Astrocyte (in vitro differentiated cells and primary cell): Measurements from ENCODE around the gene HPD. TPM values are rescaled to one million over a fixed set of nuclear protein-coding genes. Genes with fewer than 3 reads are reported as not detected.
"Not testable (repeated sequence)": the region's sequence is repeated elsewhere in the genome, so short reads cannot be mapped to it uniquely, and the experiment has no call there.

Source experiments
- DNase-seq: peaks from one replicate; pipeline ENCODE4 v3.0.0-alpha.2; 2010; ENCODE audit warnings: low read depth
- FAIRE-seq: peaks from 2 replicates; lab custom pipeline; 2011; peaks lifted over from hg19 to GRCh38; lab: Jason Lieb, UNC
- H2AFZ ChIP-seq: 2 replicates; pipeline ENCODE4 v1.6.0; 2012; ENCODE audit warnings: low read depth, low read length, inconsistent platforms
- H3K27ac ChIP-seq: 2 replicates; pipeline ENCODE4 v1.5.1; 2011; ENCODE audit warnings: low read depth, low read length, inconsistent platforms
- H3K27me3 ChIP-seq: 2 replicates; pipeline ENCODE4 v1.6.0; 2011; ENCODE audit warnings: low read length, inconsistent platforms; ENCODE audit not compliant: insufficient read depth
- H3K36me3 ChIP-seq: 2 replicates; pipeline ENCODE4 v1.5.1; 2011; ENCODE audit warnings: low read length, inconsistent platforms; ENCODE audit not compliant: insufficient read depth
- H3K4me1 ChIP-seq: 2 replicates; pipeline ENCODE4 v1.5.1; 2011; ENCODE audit warnings: low read length, inconsistent platforms; ENCODE audit not compliant: insufficient read depth
- H3K4me2 ChIP-seq: 2 replicates; pipeline ENCODE4 v1.6.0; 2012; ENCODE audit warnings: low read length, inconsistent platforms
- H3K4me3 ChIP-seq: 2 replicates; pipeline ENCODE4 v1.5.1; 2011; ENCODE audit warnings: low read depth, mild to moderate bottlenecking, low read length, inconsistent platforms; ENCODE audit not compliant: insufficient read depth
- H3K79me2 ChIP-seq: 2 replicates; pipeline ENCODE4 v1.6.0; 2012; ENCODE audit warnings: mild to moderate bottlenecking, low read length, inconsistent platforms; ENCODE audit not compliant: insufficient read depth
- H3K9ac ChIP-seq: 2 replicates; pipeline ENCODE4 v1.6.0; 2012; ENCODE audit warnings: mild to moderate bottlenecking, low read length, inconsistent platforms
- H3K9me3 ChIP-seq: 2 replicates; pipeline ENCODE4 v1.5.1; 2012; ENCODE audit warnings: low read depth, mild to moderate bottlenecking, low read length, inconsistent platforms; ENCODE audit not compliant: insufficient read depth
- H4K20me1 ChIP-seq: 2 replicates; pipeline ENCODE4 v1.6.0; 2012; ENCODE audit warnings: low read length, inconsistent platforms; ENCODE audit not compliant: insufficient read depth
- H3K27ac Mint-ChIP-seq: one replicate; pipeline ENCODE4 v1.8.0; 2021; ENCODE audit warnings: mild to moderate bottlenecking, mixed read lengths; ENCODE audit not compliant: unreplicated experiment
- H3K27me3 Mint-ChIP-seq: one replicate; pipeline ENCODE4 v1.8.0; 2021; ENCODE audit warnings: low read depth, mixed read lengths; ENCODE audit not compliant: unreplicated experiment
- H3K36me3 Mint-ChIP-seq: one replicate; pipeline ENCODE4 v1.8.0; 2021; ENCODE audit warnings: low read depth, mixed read lengths; ENCODE audit not compliant: unreplicated experiment
- H3K4me1 Mint-ChIP-seq: one replicate; pipeline ENCODE4 v1.8.0; 2021; ENCODE audit warnings: low read depth, mixed read lengths; ENCODE audit not compliant: unreplicated experiment
- H3K4me3 Mint-ChIP-seq: one replicate; pipeline ENCODE4 v1.8.0; 2021; ENCODE audit warnings: mild to moderate bottlenecking, moderate library complexity, mixed read lengths; ENCODE audit not compliant: unreplicated experiment
- H3K9me3 Mint-ChIP-seq: one replicate; pipeline ENCODE4 v1.8.0; 2021; ENCODE audit warnings: mild to moderate bottlenecking, mixed read lengths; ENCODE audit not compliant: unreplicated experiment
- EZH2 ChIP-seq: IDR thresholded peaks from 2 replicates; pipeline ENCODE4 v1.6.1; 2012; ENCODE audit warnings: mild to moderate bottlenecking, low read length, inconsistent platforms; ENCODE audit not compliant: insufficient read depth
- total RNA-seq: library from RNA; stranded (reverse); gene quantifications from 2 replicates; pipeline ENCODE4 v1.2.1, GENCODE V29; 2021
- TF ChIP-seq, protein P1 (sequence below): IDR thresholded peaks from 2 replicates; pipeline ENCODE4 v1.5.1; 2011; ENCODE audit warnings: low read depth, mild to moderate bottlenecking, inconsistent platforms, low read length, moderate library complexity; ENCODE audit not compliant: insufficient read depth

HPD gene
- total RNA-seq, 1 donor from 2014 or later, result not detected

DNA sequence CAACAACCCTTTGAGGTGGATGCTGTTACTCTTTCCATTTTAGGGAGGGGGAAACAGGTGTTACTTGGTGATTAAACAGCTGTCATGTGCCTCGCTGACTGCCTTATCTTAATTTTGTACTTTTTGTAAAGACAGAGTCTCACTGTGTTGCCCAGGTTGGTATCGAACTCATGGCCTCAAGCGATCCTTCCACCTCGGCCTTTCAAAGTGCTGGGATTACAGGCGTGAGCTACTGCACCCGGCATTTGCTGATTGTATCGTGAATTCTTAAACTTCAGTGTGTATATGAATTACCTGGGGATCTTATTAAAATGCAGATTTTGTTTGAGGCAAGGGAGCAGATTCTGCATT lies 30.6 kb upstream of the HPD start:
- peak overlapping the region; percentile 92 for H3K27ac ChIP-seq

GRCh38 chr12:121888478-121889273 lies 30.0 kb upstream of the HPD start, which contains the start of gene PSMD9:
PSMD9 (plus strand) TSS chr12:121888790; CDS start chr12:121888857, 67 bp downstream.
- Histone ChIP-seq H3K79me2 (peaks cover 44% of the 10 kb centered on the region), H3K4me1 (peaks cover 12% of the 10 kb centered on the region), H3K4me3 (peak within 1 kb of the TSS; percentile 92), H3K36me3 (no peaks in the 10 kb centered on the region), H3K9me3 (no peaks in the 10 kb centered on the region), H3K27ac (peak within 1 kb of the TSS; percentile 92), H3K4me2 (peak within 1 kb of the TSS; percentile 91), H4K20me1 (peaks cover 24% of the 10 kb centered on the region), H3K27me3 (no peaks in the 10 kb centered on the region), H2AFZ (peak within 1 kb of the TSS; percentile 80), H3K9ac (peak within 1 kb of the TSS; percentile 96)
- FAIRE-seq, result no peak
- H3K4me1 Mint-ChIP-seq, result peaks cover 9% of the 10 kb centered on the region
- no peaks in the 10 kb centered on the region for H3K27me3 Mint-ChIP-seq
- H3K36me3 Mint-ChIP-seq, result peaks cover 3% of the 10 kb centered on the region
- H3K9me3 Mint-ChIP-seq, result no peaks in the 10 kb centered on the region
- DNase-seq, result peak; percentile 92
- TF ChIP-seq, protein P1, sequence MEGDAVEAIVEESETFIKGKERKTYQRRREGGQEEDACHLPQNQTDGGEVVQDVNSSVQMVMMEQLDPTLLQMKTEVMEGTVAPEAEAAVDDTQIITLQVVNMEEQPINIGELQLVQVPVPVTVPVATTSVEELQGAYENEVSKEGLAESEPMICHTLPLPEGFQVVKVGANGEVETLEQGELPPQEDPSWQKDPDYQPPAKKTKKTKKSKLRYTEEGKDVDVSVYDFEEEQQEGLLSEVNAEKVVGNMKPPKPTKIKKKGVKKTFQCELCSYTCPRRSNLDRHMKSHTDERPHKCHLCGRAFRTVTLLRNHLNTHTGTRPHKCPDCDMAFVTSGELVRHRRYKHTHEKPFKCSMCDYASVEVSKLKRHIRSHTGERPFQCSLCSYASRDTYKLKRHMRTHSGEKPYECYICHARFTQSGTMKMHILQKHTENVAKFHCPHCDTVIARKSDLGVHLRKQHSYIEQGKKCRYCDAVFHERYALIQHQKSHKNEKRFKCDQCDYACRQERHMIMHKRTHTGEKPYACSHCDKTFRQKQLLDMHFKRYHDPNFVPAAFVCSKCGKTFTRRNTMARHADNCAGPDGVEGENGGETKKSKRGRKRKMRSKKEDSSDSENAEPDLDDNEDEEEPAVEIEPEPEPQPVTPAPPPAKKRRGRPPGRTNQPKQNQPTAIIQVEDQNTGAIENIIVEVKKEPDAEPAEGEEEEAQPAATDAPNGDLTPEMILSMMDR, result peak; percentile 59
- no peak for TF ChIP-seq EZH2
- peak within 1 kb of the TSS; percentile 97 for H3K27ac Mint-ChIP-seq
- H3K4me3 Mint-ChIP-seq, result peak within 1 kb of the TSS; percentile 97

More for the DNA sequence above, 30.6 kb upstream of the HPD start:
- DNase-seq (no peak), FAIRE-seq (no peak)
- H3K4me3 ChIP-seq, result peak overlapping the region; percentile 92
- H2AFZ ChIP-seq, result peak overlapping the region; percentile 80
- TF ChIP-seq, protein P1, result no peak
- TF ChIP-seq EZH2, result no peak
- Mint-ChIP-seq H3K27me3 (no peaks in the 10 kb centered on the region), H3K4me3 (peak overlapping the region; percentile 97), H3K36me3 (peaks cover 3% of the 10 kb centered on the region), H3K9me3 (no peaks in the 10 kb centered on the region), H3K27ac (peak overlapping the region; percentile 97), H3K4me1 (peaks cover 14% of the 10 kb centered on the region)
- H3K9me3 ChIP-seq, result no peaks in the 10 kb centered on the region
- no peaks in the 10 kb centered on the region for H3K36me3 ChIP-seq
- H3K27me3 ChIP-seq, result no peaks in the 10 kb centered on the region
- H4K20me1 ChIP-seq, result peaks cover 29% of the 10 kb centered on the region
- H3K9ac ChIP-seq, result peak overlapping the region; percentile 96
- peak overlapping the region; percentile 91 for H3K4me2 ChIP-seq
- H3K4me1 ChIP-seq, result peaks cover 14% of the 10 kb centered on the region
- H3K79me2 ChIP-seq, result peaks cover 50% of the 10 kb centered on the region

GRCh38 chr12:121888083-121888477 lies 29.4 kb upstream of the HPD start:
- no peak for TF ChIP-seq EZH2
- TF ChIP-seq, protein P1, result no peak
- Histone ChIP-seq H2AFZ (peak overlapping the region; percentile 80), H3K4me3 (peak overlapping the region; percentile 92), H3K36me3 (no peaks in the 10 kb centered on the region), H3K27ac (peak overlapping the region; percentile 20), H3K27me3 (no peaks in the 10 kb centered on the region), H3K79me2 (peaks cover 38% of the 10 kb centered on the region), H3K4me2 (peak overlapping the region; percentile 91), H3K9me3 (no peaks in the 10 kb centered on the region), H4K20me1 (peaks cover 18% of the 10 kb centered on the region), H3K4me1 (peaks cover 9% of the 10 kb centered on the region), H3K9ac (peak overlapping the region; percentile 96)
- no peak for DNase-seq
- H3K4me1 Mint-ChIP-seq, result peaks cover 5% of the 10 kb centered on the region
- H3K4me3 Mint-ChIP-seq, result peak overlapping the region; percentile 97
- H3K9me3 Mint-ChIP-seq, result no peaks in the 10 kb centered on the region
- H3K27ac Mint-ChIP-seq, result peak overlapping the region; percentile 97
- no peak for FAIRE-seq
- peaks cover 3% of the 10 kb centered on the region for H3K36me3 Mint-ChIP-seq
- no peaks in the 10 kb centered on the region for H3K27me3 Mint-ChIP-seq

GRCh38 chr12:121885129-121885528 lies 26.5 kb upstream of the HPD start:
- H3K4me2 ChIP-seq, H3K4me3 Mint-ChIP-seq, H3K27me3 ChIP-seq, H3K4me3 ChIP-seq, H3K9me3 ChIP-seq, H3K27me3 Mint-ChIP-seq, FAIRE-seq, H3K4me1 Mint-ChIP-seq, H3K9ac ChIP-seq, H3K4me1 ChIP-seq, H3K9me3 Mint-ChIP-seq, H3K36me3 Mint-ChIP-seq, H3K27ac ChIP-seq, H3K27ac Mint-ChIP-seq, H2AFZ ChIP-seq, H3K36me3 ChIP-seq: not testable (repeated sequence)
- DNase-seq, result peak; percentile 19
- H4K20me1 ChIP-seq, result peaks cover 11% of the 10 kb centered on the region
- peaks cover 16% of the 10 kb centered on the region for H3K79me2 ChIP-seq
